B cell (primary cell): Measurements from ENCODE around the gene MAPT.

ENCODE experiments used
- CTCF ChIP-seq: fragments of 200-600 bp; IDR thresholded peaks from one replicate; pipeline ENCODE4 v1.8.0; 2022; ENCODE audit warnings: antibody characterized with exemption, mild to moderate bottlenecking
- EZH2 ChIP-seq: IDR thresholded peaks from 2 replicates; pipeline ENCODE4 v1.6.1; 2012; ENCODE audit warnings: borderline replicate concordance, low read depth, mild to moderate bottlenecking, moderate library complexity, low read length; ENCODE audit not compliant: insufficient read depth, poor library complexity, severe bottlenecking

GRCh38 chr17:45997166-45997565 is 102.8 kb downstream of the MAPT start:
- TF ChIP-seq CTCF (no peak), EZH2 (no peak)
